ENCODE data around the gene ACP7. TPM values are rescaled to one million over a fixed set of nuclear protein-coding genes. Genes with fewer than 3 reads are reported as not detected.

Gene ACP7
- polyA plus RNA-seq, 2 of the 4 experiments (the other 2 are of a cell fraction): 0.06 to 0.25 TPM

DNA sequence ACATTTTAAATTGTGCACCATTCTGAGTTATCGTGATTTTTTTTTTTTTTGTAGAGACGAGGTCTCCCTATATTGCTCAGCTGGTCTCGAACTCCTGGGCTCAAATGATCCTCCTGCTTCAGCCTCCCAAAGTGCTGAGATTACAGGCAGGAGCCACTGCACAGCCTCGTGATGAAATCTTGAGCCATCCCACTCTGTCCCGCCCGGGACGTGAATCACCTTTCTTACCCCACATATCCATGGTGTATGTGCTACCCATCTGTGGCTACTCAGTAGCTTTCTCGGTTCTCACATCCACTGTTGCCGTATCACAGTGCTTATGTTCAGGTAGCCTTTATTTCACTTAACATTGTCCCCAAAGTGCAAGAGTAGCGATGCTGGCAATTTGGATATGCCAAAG lies 67.9 kb downstream of the ACP7 start (continued):
- TF ChIP-seq, protein P1, sequence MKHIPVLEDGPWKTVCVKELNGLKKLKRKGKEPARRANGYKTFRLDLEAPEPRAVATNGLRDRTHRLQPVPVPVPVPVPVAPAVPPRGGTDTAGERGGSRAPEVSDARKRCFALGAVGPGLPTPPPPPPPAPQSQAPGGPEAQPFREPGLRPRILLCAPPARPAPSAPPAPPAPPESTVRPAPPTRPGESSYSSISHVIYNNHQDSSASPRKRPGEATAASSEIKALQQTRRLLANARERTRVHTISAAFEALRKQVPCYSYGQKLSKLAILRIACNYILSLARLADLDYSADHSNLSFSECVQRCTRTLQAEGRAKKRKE (CRISPR knock-in tag; IDR thresholded peaks at IDR 0.05; ENCODE audit: low read depth): no peak
- TF ChIP-seq RCOR1 (IDR thresholded peaks at IDR 0.05; ENCODE audit: low read depth, low read length) (no peak), TP53 (CRISPR knock-in tag; IDR thresholded peaks at IDR 0.05) (no peak), ZFP36 (IDR thresholded peaks at IDR 0.05; ENCODE audit: borderline replicate concordance, partially characterized antibody) (no peak)

DNA sequence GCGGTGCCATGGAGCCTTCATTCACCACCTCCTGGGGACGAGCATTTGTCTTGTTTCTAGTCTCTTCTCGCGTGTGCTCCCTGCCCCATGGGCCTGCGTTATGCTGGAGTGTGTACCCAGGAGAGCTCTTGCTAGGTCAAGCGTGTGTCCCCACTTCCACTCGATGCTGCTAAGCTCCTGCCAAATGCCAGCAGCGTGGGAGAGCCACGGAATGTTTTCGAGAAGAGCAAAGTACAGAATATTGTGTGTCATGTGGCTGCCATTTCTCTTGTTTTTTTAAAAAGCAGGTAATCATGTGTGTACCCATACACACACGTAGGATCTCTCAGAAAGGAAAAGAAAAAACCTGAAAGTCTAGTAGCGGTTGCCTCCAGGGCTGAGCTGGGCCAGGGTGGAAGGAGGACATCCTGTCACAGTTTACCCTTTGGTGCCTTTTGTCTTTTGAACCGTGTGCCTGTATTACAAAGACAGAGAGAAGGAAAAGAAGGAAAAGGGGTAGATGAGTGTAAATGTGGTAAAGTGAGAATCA lies 70.0 kb downstream of the ACP7 start:
- whole genome bisulfite sequencing (ENCODE audit: missing lambda C conversion rate): 88% methylated on average over 13 of the region's 13 CpGs
- CTCF ChIA-PET: interaction anchor here (1.0 to 4.0 kb wide), 12 partner anchors 10 to 194 kb away, joined by 3 to 12 read pairs (median 5); no protein-coding TSS in a partner anchor
- DNase-seq (ENCODE audit: low read depth in 1 of 2, low spot score in 1 of 2) (no peak), FAIRE-seq (peak; percentile 91), ATAC-seq (no peak)
- H3K27ac ChIP-seq: no peak overlapping the region; a peak in 1 of 6 replicates
- POLR2A ChIA-PET: no interaction called here
- no peaks in the 10 kb centered on the region for H3K9me3 ChIP-seq
- no peak overlapping the region for H3K4me3 ChIP-seq
- H3K4me2 ChIP-seq: no peak overlapping the region
- TF ChIP-seq HOXB5 (CRISPR knock-in tag; IDR thresholded peaks at IDR 0.05): no peak
- peaks cover 28% of the 10 kb centered on the region for H3K4me1 ChIP-seq

DNA sequence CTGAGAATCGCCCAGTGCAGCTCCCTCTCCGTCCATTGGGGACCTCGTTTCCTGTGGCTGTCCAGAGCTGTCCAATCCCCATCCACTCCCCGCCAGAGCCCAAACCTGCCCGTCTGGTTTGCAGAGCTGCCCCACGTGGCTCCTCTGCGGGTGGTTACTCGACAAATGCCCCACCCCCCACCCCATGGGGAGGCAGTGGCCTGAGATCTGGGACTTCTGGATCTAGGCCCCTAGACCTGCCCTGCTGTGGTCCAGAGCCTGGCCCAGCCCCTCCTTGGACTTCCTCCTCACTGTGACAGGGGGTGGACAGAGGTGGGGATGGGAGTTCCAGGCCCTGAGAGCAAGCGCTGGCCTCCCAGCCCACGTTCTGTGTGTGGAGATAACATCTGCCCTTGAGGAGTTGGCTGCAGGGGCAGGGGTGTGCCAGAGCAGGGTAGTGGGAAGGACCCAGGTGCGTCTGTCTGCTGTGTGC lies 70.5 kb downstream of the ACP7 start:
- FAIRE-seq (no peak), DNase-seq (ENCODE audit: low read depth in 1 of 2, low spot score in 1 of 2) (peak; percentile 51 to 55), ATAC-seq (peak; percentile 51 to 67; a peak in 5 of 6 replicates)
- 75% methylated on average over 11 of the region's 11 CpGs for WGBS (ENCODE audit: missing lambda C conversion rate)
- Histone ChIP-seq H3K4me3 (no peak overlapping the region), H3K27ac (peak overlapping the region in 1 of 2 experiments; percentile 36; a peak in 3 of 6 replicates), H3K4me1 (peaks cover 28% of the 10 kb centered on the region), H3K9me3 (no peaks in the 10 kb centered on the region), H3K4me2 (no peak overlapping the region)
- POLR2A ChIA-PET: no interaction called here
- TF ChIP-seq, protein P2, sequence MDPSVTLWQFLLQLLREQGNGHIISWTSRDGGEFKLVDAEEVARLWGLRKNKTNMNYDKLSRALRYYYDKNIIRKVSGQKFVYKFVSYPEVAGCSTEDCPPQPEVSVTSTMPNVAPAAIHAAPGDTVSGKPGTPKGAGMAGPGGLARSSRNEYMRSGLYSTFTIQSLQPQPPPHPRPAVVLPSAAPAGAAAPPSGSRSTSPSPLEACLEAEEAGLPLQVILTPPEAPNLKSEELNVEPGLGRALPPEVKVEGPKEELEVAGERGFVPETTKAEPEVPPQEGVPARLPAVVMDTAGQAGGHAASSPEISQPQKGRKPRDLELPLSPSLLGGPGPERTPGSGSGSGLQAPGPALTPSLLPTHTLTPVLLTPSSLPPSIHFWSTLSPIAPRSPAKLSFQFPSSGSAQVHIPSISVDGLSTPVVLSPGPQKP (IDR thresholded peaks at IDR 0.05; ENCODE audit: low read depth, low read length): no peak
- TF ChIP-seq, protein P3, sequence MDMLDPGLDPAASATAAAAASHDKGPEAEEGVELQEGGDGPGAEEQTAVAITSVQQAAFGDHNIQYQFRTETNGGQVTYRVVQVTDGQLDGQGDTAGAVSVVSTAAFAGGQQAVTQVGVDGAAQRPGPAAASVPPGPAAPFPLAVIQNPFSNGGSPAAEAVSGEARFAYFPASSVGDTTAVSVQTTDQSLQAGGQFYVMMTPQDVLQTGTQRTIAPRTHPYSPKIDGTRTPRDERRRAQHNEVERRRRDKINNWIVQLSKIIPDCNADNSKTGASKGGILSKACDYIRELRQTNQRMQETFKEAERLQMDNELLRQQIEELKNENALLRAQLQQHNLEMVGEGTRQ (IDR thresholded peaks at IDR 0.05): 0 out of 2 replicates have a peak, but pooled peaks have one; percentile 6
- CTCF ChIA-PET: interaction anchor here (1.0 to 4.0 kb wide), 10 partner anchors 9 to 195 kb away, joined by 3 to 12 read pairs (median 4); no protein-coding TSS in a partner anchor

DNA sequence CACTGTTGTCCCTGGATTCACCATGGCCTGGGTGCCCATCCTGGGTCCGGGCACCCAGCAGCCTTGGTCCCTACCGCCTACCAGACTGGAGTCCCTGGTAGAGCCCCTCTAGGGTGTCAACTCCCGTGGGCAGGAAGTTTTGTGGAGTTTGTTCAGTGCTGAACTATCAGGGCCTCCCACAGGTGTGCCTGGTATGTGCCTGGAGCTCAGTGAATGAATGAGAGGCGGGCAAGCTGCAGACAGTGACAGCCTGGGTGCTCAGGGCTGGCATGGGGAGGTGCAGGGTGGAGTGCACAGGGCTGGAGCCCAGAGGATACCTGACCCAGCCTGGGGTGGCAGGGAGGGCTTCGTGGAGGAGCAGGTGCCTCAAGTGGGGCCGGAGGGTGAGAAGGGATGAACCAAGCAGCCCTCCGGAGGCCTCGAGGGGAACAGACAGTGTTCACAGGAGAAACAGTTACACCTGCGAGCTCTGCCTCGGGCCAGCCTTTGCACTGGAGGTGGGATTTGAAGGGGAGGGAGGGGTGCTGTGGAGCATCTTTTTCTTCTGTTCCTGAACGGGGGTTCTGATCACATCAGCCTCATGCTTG lies 71.0 kb downstream of the ACP7 start:
- no peak for FAIRE-seq
- ATAC-seq: peak; percentile 7 to 20; a peak in 4 of 6 replicates
- TF ChIP-seq CBX2 (IDR thresholded peaks at IDR 0.05; ENCODE audit: borderline replicate concordance, low read depth): no peak
- TF ChIP-seq, protein P4, sequence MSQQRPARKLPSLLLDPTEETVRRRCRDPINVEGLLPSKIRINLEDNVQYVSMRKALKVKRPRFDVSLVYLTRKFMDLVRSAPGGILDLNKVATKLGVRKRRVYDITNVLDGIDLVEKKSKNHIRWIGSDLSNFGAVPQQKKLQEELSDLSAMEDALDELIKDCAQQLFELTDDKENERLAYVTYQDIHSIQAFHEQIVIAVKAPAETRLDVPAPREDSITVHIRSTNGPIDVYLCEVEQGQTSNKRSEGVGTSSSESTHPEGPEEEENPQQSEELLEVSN (IDR thresholded peaks at IDR 0.05; ENCODE audit: borderline replicate concordance, low read depth): no peak
- no peak for TF ChIP-seq HOXB13 (CRISPR knock-in tag; IDR thresholded peaks at IDR 0.05; ENCODE audit: low read depth)
- TF ChIP-seq JUNB (IDR thresholded peaks at IDR 0.05): no peak
- TF ChIP-seq, protein P2 (IDR thresholded peaks at IDR 0.05; ENCODE audit: low read depth, low read length): no peak
- TF ChIP-seq, protein P5, sequence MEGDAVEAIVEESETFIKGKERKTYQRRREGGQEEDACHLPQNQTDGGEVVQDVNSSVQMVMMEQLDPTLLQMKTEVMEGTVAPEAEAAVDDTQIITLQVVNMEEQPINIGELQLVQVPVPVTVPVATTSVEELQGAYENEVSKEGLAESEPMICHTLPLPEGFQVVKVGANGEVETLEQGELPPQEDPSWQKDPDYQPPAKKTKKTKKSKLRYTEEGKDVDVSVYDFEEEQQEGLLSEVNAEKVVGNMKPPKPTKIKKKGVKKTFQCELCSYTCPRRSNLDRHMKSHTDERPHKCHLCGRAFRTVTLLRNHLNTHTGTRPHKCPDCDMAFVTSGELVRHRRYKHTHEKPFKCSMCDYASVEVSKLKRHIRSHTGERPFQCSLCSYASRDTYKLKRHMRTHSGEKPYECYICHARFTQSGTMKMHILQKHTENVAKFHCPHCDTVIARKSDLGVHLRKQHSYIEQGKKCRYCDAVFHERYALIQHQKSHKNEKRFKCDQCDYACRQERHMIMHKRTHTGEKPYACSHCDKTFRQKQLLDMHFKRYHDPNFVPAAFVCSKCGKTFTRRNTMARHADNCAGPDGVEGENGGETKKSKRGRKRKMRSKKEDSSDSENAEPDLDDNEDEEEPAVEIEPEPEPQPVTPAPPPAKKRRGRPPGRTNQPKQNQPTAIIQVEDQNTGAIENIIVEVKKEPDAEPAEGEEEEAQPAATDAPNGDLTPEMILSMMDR (IDR thresholded peaks at IDR 0.05): no peak
- TF ChIP-seq CEBPB (IDR thresholded peaks at IDR 0.05): no peak
- no peak for TF ChIP-seq ZFP36 (IDR thresholded peaks at IDR 0.05; ENCODE audit: borderline replicate concordance, partially characterized antibody)
- no peak for TF ChIP-seq SREBF2 (IDR thresholded peaks at IDR 0.05)
- no peak overlapping the region for H3K4me2 ChIP-seq
- H3K4me1 ChIP-seq: peaks cover 30% of the 10 kb centered on the region
- ChIA-PET POLR2A (no interaction called here), CTCF (interaction anchor here (1.0 to 4.0 kb wide), 11 partner anchors 9 to 195 kb away, joined by 3 to 12 read pairs (median 7); no protein-coding TSS in a partner anchor)
- no peaks in the 10 kb centered on the region for H3K9me3 ChIP-seq
- DNase-seq (ENCODE audit: low read depth in 1 of 2, low spot score in 1 of 2): no peak
- H3K4me3 ChIP-seq: no peak overlapping the region
- WGBS (ENCODE audit: missing lambda C conversion rate): 86% methylated on average over 11 of the region's 11 CpGs
- H3K27ac ChIP-seq: peak overlapping the region in 1 of 2 experiments; percentile 36; a peak in 3 of 6 replicates

Measured in A549 (cell line).